ENCODE measurements around the gene C5. TPM values are rescaled to one million over a fixed set of nuclear protein-coding genes. Genes with fewer than 3 reads are reported as not detected.

Gene C5
- total and polyA plus RNA-seq, 9 of the 15 experiments (the other 6 are each of a cell fraction or from before 2014, with no cell fraction given): 0.08 to 0.91 (median 0.42) TPM

DNA sequence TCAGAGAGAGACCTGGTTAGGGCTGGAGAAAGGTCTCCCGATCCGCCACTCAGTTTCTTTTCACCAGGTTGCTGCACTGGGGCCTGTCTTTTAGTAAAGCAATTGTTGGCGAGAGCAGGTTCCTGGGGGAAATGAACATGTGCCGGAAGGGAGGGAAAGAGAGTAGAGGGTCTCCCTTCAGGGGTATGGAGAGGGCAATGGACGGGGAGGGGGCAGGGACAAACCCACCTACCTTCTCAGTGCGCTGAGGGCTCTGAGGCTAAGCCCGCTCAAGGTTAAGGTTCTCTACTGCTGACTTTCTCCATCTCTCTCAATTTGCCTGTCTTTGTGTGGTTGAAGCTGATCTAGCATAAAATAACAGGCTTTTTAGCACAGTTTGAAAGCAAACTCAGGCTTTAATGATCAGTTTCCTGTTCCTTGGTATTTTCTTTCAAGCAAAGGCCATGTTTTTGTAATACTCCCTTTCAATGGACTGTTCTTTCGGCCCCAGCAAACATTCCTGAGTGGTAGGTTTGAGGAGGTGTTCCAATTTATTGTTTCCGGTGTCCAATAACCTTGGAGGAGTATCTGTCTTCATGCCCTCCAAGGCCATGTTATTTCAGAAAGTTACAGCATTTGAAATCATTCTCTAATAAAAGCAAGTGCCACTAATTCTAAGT is 98.0 kb downstream of the C5 start (continued):
- no peak for TF ChIP-seq ARID4B (CRISPR knock-in tag; IDR thresholded peaks at IDR 0.05)
- TF ChIP-seq, protein P1, sequence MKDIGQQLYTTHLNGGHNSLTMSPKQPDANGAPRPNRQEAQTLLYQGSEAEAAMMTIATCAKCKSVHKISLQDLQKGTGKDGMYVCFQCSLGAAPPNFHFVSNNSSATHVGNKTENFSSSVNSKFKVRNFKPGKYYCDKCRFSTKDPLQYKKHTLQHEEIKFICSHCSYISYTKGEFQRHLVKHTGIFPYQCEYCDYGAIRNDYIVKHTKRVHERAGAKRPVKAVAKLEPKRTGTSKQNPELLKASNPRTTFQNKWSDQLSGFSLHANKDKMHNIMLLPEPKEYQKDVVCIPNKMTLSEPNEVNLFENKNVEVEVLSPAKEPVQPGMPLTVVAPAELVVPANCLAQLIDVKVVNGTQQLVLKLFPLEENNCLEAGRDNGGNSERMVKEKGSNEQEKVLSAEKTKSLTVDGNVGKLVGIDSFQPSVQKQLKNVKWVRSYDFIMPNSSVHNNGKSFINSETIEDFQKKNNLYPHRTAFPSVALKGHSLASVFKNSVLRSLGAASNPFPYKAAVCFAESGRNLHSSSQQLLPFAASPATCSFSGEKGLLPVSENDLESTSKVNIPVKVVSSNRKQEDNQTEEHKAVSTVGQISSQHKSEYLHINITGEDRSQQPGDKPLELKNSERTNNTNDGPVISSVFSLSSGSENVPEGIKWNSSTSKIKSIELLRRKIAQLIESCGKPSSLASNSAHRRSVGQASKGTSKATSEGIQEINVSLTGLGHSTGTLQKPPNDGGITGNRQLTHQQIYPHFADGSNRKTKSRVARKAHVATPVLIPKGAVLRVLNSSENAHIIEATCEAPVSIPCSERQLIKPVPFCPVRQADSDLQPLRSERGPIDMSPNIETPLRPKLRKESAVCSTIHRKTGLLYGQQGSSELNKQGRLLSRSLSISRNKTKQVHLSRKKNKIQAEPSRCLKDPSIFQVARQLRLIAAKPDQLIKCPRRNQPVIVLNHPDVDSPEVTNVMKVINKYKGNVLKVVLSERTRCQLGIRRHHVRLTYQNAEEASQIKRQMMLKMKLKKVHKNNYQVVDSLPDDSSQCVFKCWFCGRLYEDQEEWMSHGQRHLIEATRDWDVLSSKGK (CRISPR knock-in tag; IDR thresholded peaks at IDR 0.05): no peak
- TF ChIP-seq CHD7 (IDR thresholded peaks at IDR 0.05; ENCODE audit: low read depth, low read length): no peak
- no peak for TF ChIP-seq ATF1 (CRISPR knock-in tag; IDR thresholded peaks at IDR 0.05)
- TF ChIP-seq ATF1 (tag; IDR thresholded peaks at IDR 0.05): no peak
- no peak for TF ChIP-seq FOXA1 (IDR thresholded peaks at IDR 0.05; ENCODE audit: borderline replicate concordance)
- TF ChIP-seq CBX3 (IDR thresholded peaks at IDR 0.05; ENCODE audit: borderline replicate concordance in 1 of 2, low read length in 2 of 2): no peak
- TF ChIP-seq PCBP1 (IDR thresholded peaks at IDR 0.05; ENCODE audit: low read depth, low read length, poor library complexity, severe bottlenecking): no peak
